SK-N-SH (cell line): ENCODE measurements around the gene LTB4R2.

Source experiments
- CTCF ChIP-seq: fragments of 200-600 bp; sonication (generic); IDR thresholded peaks from 2 replicates; pipeline ENCODE4 v1.6.1; 2017; ENCODE audit warnings: antibody characterized with exemption, mild to moderate bottlenecking, moderate library complexity
- EZH2phosphoT487 ChIP-seq: fragments of 200-600 bp; sonication (generic); IDR thresholded peaks from 2 replicates; pipeline ENCODE4 v1.6.1; 2017; ENCODE audit warnings: low read depth, mixed run types, mild to moderate bottlenecking, antibody characterized with exemption, moderate library complexity, borderline replicate concordance
- NRF1 ChIP-seq: IDR thresholded peaks from 2 replicates; pipeline ENCODE4 v1.6.1; 2012; ENCODE audit warnings: low read depth, mild to moderate bottlenecking, low read length
- POLR2AphosphoS5 ChIP-seq: IDR thresholded peaks from 2 replicates; pipeline ENCODE4 v1.6.1; 2012; ENCODE audit warnings: low read depth, low read length
- TAF1 ChIP-seq: IDR thresholded peaks from 2 replicates; pipeline ENCODE4 v1.6.1; 2012; ENCODE audit warnings: low read depth, mild to moderate bottlenecking, low read length, moderate library complexity, borderline replicate concordance
- USF1 ChIP-seq: IDR thresholded peaks from 2 replicates; pipeline ENCODE4 v1.4.0; 2012; ENCODE audit warnings: low read depth, borderline replicate concordance

GRCh38 chr14:24310646-24311604 is 985 bp downstream of the LTB4R2 start, which contains the start of gene LTB4R:
- TF ChIP-seq NRF1 (no peak), POLR2AphosphoS5 (no peak), EZH2phosphoT487 (no peak), USF1 (no peak), CTCF (no peak), TAF1 (no peak)
